RCC 7860 (cell line): ENCODE data around the gene MSANTD1.

Experiments used
- DNase-seq: peaks from one replicate; pipeline ENCODE4 v3.0.0-alpha.2; 2015; ENCODE audit warnings: low spot score
- FAIRE-seq: peaks from 2 replicates; lab custom pipeline; 2012; peaks lifted over from hg19 to GRCh38; lab: Jason Lieb, UNC

The MSANTD1 gene

GRCh38 chr4:3246458-3247398, 2.2 kb upstream of the MSANTD1 start:
- FAIRE-seq (no peak), DNase-seq (no peak)

GRCh38 chr4:3247399-3248177, 1.4 kb upstream of the MSANTD1 start:
- no peak for DNase-seq
- FAIRE-seq = no peak

GRCh38 chr4:3248178-3248480, 830 bp upstream of the MSANTD1 start:
- no peak for FAIRE-seq
- DNase-seq = no peak

- no peak for DNase-seq
- no peak for FAIRE-seq
Measured at GRCh38 chr4:3249711-3250437, 915 bp downstream of the MSANTD1 start.

DNA sequence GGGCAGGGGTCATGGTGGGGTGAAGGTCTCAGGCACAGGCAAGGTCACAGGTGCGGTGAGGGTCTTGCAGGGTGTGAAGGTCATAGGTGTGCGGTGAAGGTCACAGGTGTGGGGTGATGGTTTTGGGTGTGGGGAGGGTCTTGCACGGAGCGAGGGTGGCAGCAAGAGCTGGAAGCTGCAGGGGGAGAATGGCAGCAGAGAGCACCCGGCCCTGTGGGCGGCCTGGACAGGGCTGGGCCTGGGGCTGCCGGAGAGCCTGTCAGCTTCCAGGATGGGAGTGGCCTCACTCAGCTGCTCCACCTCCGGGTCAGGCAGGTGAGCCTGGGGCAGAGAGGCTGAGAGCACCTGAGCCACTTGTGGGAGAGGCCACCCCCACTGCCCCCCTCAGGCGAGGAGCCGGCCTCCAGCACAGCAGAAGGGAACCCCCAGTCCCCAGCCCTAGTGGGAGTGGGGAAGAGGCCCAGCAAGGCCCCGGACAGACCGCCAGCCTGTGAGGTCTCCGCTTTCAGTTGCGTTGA, 1.5 kb downstream of the MSANTD1 start:
- no peak for FAIRE-seq
- no peak for DNase-seq

DNA sequence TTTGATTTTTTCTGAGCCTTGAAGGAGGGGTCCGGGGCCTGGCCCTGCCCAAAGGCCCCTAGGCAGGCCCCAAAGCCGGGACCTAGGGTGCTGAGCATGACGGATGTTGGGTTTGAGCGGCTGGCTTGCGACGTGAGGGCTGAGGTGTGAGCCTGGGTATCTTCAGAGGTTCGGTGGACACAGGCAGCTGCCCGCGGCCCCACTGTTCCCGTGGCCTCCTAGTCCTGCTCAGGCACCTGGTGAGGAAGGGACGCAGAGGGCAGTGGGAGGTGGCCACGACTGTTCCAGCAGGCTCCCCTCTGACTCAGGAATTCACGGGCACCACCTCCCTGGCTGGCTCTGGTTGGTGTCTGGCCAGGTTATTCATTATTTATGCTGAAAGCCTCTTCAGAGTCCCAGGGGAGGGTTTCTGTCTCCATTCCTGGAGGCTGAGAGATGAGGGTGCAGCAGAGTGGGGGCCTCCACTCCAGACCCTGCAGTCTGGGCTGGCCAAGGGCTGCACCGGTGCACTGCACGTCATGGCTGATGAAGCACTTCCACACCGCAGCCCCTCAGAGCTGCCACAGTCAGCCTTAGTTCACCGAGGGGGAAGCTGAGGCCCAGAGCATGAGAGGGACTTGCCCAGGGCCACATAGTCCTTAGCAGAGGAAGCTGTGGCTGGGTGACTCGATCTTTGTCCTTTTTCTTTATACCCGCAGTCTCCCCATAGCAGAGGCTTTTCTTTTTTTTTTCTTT, 2.2 kb downstream of the MSANTD1 start:
- DNase-seq (peak; percentile 23), FAIRE-seq (no peak)

DNA sequence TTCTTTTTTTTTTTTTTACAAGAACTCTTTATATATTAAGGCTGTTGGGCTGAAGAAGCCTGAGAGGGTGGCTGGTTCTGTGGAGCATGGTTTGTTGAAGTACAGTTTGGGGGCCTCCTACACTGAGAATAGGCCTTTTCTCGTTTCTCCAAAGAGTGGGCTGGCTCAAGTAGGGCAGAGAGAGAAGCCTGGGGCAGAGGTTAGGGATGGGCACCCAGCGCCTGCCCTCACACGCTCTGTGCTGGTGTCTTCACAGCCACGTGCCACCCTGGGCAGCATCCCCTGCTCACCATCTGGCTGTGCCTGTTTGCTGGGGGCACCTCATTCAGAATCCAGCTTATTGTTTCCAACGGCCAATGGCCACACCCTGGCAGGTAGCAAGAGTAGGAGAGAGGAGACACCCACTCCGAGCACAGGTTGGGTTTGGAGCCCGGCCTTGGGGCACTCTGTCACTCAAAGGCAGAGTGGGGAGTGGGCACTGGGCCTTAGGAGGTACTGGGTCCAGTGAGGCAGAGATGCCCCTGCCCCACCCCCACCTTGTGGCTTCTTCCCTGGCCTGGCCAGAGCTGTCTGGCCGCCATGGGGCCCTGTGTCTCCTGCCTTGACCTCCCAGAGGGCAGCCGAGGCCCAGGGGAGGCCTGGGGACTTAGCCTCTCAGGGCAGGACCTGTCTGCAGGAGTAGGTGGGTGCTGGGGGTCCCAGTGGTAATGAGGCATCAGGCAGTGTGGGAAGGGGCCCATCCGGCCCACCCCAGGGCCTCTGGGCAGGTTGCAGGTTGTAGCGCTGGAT, 2.9 kb downstream of the MSANTD1 start:
- DNase-seq (no peak), FAIRE-seq (no peak)

DNA sequence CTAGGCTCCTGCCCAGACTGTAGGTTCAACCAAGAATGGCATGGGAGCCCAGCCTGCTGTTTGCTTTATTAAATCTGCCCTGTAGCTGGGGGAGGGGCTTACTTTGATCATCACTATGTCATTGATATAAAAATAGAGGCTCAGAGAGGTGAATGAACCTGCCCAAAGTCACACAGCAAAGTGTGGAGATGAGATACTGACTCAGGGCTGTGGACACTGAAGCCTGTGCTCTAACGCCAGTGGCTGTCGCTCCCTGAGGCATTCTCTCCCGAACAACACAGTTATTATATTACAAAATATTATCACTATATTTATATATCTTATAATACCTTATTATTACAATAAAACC, 3.5 kb downstream of the MSANTD1 start:
- FAIRE-seq = no peak

DNA sequence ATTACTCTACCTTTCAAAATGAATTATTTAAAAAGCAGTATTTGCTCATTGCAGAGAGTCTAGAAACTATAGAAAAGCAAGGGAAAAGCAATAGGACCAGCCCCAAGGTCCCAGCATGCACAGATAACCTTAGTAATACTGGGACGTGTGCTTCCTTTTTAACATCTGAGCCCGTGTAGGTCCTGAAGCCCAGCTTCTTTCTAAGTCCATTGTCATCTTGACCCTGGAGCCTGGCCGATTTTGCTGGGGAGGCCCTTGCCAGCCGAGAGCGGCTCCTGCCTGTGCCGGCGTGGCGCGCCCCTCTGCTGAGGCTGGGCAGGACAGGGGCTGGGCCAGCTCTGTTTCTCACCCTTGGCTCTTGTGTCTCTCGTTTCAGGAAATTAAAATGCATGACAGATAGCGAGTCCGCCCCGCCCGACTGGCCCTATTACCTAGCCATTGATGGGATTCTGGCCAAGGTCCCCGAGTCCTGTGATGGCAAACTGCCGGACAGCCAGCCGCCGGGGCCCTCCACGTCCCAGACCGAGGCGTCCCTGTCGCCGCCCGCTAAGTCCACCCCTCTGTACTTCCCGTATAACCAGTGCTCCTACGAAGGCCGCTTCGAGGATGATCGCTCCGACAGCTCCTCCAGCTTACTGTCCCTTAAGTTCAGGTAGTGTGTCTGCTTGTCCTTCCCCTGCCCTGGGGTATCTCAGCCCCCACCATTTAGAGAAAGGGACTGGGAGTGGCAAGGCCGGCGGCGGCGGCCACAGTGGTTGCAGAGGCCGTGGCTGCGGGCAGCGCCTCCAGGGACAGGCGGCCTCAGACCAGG, 4.1 kb downstream of the MSANTD1 start:
- FAIRE-seq = no peak
- no peak for DNase-seq

More for the DNA sequence above, 3.5 kb downstream of the MSANTD1 start:
- DNase-seq = no peak

- no peak for DNase-seq
- FAIRE-seq = no peak
Measured at GRCh38 chr4:3253808-3254207, 4.8 kb downstream of the MSANTD1 start.

GRCh38 chr4:3254302-3255131, 5.6 kb downstream of the MSANTD1 start:
- FAIRE-seq = no peak

GRCh38 chr4:3255611-3256186, 6.7 kb downstream of the MSANTD1 start:
- FAIRE-seq = no peak
- no peak for DNase-seq

More at GRCh38 chr4:3254302-3255131, 5.6 kb downstream of the MSANTD1 start:
- DNase-seq = no peak

- no peak for FAIRE-seq
- DNase-seq = no peak
Measured at GRCh38 chr4:3256230-3257102, 7.5 kb downstream of the MSANTD1 start.

- FAIRE-seq (no peak), DNase-seq (no peak)
Measured at GRCh38 chr4:3257103-3257555, 8.2 kb downstream of the MSANTD1 start.

DNA sequence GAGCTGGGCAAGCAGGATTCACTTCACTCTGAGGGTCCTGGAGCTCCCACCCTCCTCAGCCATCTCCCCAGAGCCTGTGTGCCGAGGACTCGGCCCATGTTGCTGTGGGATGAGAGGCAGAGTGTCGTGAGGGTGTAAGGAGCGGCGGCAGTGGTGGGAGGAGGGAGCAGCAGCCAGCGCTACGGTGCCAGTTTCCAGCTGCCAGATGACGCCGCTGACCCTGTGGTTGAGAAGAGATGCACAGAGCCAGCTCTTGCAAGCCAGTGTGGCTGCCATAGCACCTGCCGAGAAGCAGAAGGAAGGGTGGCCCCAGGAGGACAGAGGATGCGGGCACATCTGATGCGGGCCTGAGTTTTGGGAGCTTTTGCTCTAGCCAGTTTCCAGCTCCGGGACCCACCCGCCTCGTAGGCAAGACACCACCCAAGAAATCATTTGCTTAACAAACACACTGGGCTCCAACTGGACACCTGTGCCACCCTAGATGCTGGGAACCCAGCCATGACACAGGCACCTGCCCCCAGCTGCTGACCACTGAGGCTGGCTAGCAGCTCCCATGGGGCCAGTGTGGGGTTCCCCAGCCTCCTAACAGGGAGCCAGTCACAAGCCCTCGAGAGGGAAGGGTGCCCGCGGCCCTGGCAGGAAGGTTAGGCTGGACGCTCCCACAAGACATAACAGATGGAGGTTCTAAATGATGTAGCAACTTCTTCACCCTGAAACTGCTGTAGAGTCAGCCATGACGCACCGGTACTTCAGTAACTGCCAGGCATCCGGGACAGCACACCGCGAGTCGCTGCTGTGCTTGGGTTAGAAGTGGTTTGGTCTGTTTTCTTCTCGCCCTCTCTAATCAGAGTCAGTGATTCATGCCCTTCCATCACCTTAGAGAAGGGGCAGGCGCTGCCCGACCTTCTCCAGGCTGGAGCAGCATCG, 8.9 kb downstream of the MSANTD1 start:
- peak; percentile 32 for DNase-seq
- FAIRE-seq = no peak
